HG02973 (cell line): ENCODE data around the gene CRYBG1.
A peak's percentile ranks its signal among the peaks of the same experiment; 100 is the strongest.

Experiments
- ATAC-seq: cut with Tn5 transposase; IDR thresholded peaks from one replicate; pipeline ENCODE4 v1.9.1; 2021; ENCODE audit warnings: moderate library complexity; ENCODE audit not compliant: unreplicated experiment

CRYBG1 gene

GRCh38 chr6:106522562-106523250 is 162.2 kb downstream of the CRYBG1 start:
- ATAC-seq, result no peak

- peak; percentile 41 for ATAC-seq
Measured at GRCh38 chr6:106525107-106525881, 164.8 kb downstream of the CRYBG1 start.

- ATAC-seq, result no peak
Measured at GRCh38 chr6:106525882-106526275, 165.4 kb downstream of the CRYBG1 start.

- no peak for ATAC-seq
Measured at GRCh38 chr6:106527117-106527516, 166.6 kb downstream of the CRYBG1 start.

- ATAC-seq, result no peak
Measured at GRCh38 chr6:106527979-106528378, 167.5 kb downstream of the CRYBG1 start.

GRCh38 chr6:106528521-106528920 is 168.0 kb downstream of the CRYBG1 start:
- ATAC-seq, result no peak

GRCh38 chr6:106529438-106529837 is 168.9 kb downstream of the CRYBG1 start:
- no peak for ATAC-seq

- no peak for ATAC-seq
Measured at GRCh38 chr6:106530026-106530425, 169.5 kb downstream of the CRYBG1 start.

GRCh38 chr6:106530502-106530901 is 170.0 kb downstream of the CRYBG1 start:
- ATAC-seq, result no peak

GRCh38 chr6:106533054-106533453 is 172.5 kb downstream of the CRYBG1 start:
- ATAC-seq, result no peak

- ATAC-seq, result no peak
Measured at GRCh38 chr6:106534004-106534403, 173.5 kb downstream of the CRYBG1 start.

GRCh38 chr6:106534564-106534982 is 174.1 kb downstream of the CRYBG1 start:
- ATAC-seq, result no peak

GRCh38 chr6:106535012-106535411 is 174.5 kb downstream of the CRYBG1 start:
- no peak for ATAC-seq

GRCh38 chr6:106536357-106536756 is 175.8 kb downstream of the CRYBG1 start:
- ATAC-seq, result no peak

- no peak for ATAC-seq
Measured at GRCh38 chr6:106536851-106537250, 176.3 kb downstream of the CRYBG1 start.

GRCh38 chr6:106537662-106538061 is 177.1 kb downstream of the CRYBG1 start:
- ATAC-seq, result no peak

- no peak for ATAC-seq
Measured at GRCh38 chr6:106538145-106538544, 177.6 kb downstream of the CRYBG1 start.

- no peak for ATAC-seq
Measured at GRCh38 chr6:106539936-106540335, 179.4 kb downstream of the CRYBG1 start.

- no peak for ATAC-seq
Measured at GRCh38 chr6:106540432-106540831, 179.9 kb downstream of the CRYBG1 start.

- ATAC-seq, result no peak
Measured at GRCh38 chr6:106540907-106541306, 180.4 kb downstream of the CRYBG1 start.

- ATAC-seq, result peak; percentile 49
Measured at GRCh38 chr6:106546261-106546690, 185.8 kb downstream of the CRYBG1 start.

GRCh38 chr6:106546691-106547414 is 186.3 kb downstream of the CRYBG1 start:
- ATAC-seq, result no peak
